NCI-H146 (cell line): Measurements from ENCODE around the gene MAD2L2.

Source experiments
- DNase-seq: peaks from one replicate; lab custom pipeline; 2025; lab: John Stamatoyannopoulos, UW

The MAD2L2 gene

GRCh38 chr1:11653101-11653860, 27.7 kb downstream of the MAD2L2 start:
- DNase-seq, result no peak

GRCh38 chr1:11652203-11652780, 28.7 kb downstream of the MAD2L2 start:
- DNase-seq, result no peak

GRCh38 chr1:11651017-11651416, 29.9 kb downstream of the MAD2L2 start:
- DNase-seq, result no peak

GRCh38 chr1:11650331-11650991, 30.5 kb downstream of the MAD2L2 start:
- DNase-seq, result peak; percentile 79

GRCh38 chr1:11649624-11650330, 31.2 kb downstream of the MAD2L2 start:
- DNase-seq, result no peak

DNA sequence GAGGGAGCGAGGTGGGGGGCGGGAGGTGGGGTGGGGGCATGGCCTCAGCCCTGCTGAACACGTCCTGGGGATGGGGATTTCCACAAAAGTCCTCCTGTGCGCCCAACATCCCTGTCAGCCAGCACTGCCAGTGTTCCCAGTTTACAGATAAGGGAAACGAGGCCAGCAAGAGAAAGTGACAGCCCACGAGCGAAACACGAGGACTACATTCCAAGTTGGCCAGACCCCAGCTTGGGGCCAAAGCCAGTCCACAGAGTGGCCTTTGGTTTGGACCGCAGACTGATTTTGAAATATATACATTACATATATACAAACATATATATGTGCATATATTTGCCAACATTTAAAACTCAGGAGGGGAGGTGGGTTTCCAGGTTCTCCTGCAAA, 31.7 kb downstream of the MAD2L2 start:
- DNase-seq, result no peak

GRCh38 chr1:11648732-11649158, 32.2 kb downstream of the MAD2L2 start:
- DNase-seq, result no peak

DNA sequence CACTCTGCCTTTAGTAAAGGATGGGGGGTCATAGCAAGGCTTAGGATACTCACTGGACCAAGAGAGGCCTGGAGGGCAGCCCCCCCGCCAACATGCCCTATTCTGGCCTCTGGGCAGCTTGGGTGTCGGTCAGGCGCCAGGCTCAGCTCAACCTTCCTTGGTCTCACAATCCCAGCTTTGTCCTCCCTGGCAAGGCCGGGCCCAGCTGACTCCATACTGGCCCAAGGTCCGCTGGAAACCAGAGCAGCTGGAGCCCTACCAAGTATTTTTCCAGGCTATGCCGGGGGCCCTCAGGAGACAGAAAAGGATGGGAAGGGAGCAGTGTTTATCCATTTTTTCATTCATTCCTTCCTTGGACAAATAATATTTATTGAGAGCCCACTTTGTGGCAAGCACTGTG, 32.9 kb downstream of the MAD2L2 start:
- DNase-seq, result no peak

DNA sequence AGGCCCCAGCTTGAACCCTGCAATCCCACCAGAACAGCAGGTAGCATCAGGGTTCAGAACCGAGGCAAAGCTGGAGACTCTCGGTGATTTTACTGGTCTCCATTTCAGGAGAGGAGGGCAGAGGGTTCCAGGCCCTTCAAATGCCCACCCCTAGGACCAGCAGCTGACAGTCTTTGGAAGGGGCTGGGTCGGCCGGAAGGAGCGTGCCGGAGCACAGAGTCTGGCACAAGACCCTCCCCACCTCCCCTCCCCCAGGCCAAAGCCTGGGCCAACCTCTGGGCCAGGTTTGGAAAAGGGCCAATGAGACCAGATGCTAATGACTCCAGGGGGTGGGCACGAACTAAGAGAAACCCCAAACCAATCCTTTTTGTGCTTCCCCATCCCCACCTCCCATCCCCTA, 33.6 kb downstream of the MAD2L2 start:
- DNase-seq, result no peak

- no peak for DNase-seq
Measured at GRCh38 chr1:11646317-11646716, 34.6 kb downstream of the MAD2L2 start.

GRCh38 chr1:11645670-11646265, 35.2 kb downstream of the MAD2L2 start:
- DNase-seq, result peak; percentile 71

DNA sequence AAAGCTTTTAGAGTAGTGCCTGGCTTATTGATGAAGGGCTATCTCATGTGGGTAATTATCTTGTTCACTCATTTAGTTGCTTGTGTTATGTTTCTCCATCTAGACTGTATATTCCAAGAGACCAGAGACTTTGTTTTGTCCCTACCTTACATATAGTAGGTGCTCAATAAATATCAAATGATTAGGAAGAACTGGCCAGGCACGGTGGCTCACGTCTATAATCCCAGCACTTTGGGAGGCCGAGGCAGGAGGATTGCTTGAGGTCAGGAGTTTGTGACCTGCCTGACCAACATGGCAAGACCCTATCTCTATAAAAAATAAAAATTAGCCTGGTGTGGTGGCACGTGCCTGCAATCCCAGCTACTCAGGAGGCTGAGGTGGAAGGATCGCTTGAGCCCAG, 35.7 kb downstream of the MAD2L2 start:
- DNase-seq, result no peak

GRCh38 chr1:11643782-11644181, 37.2 kb downstream of the MAD2L2 start:
- no peak for DNase-seq

- DNase-seq, result peak; percentile 47
Measured at GRCh38 chr1:11642418-11643017, 38.4 kb downstream of the MAD2L2 start.

GRCh38 chr1:11641776-11642305, 39.1 kb downstream of the MAD2L2 start:
- DNase-seq, result no peak

GRCh38 chr1:11640944-11641343, 40.0 kb downstream of the MAD2L2 start:
- DNase-seq, result no peak

GRCh38 chr1:11640101-11640500, 40.8 kb downstream of the MAD2L2 start:
- no peak for DNase-seq

- DNase-seq, result no peak
Measured at GRCh38 chr1:11639372-11639771, 41.6 kb downstream of the MAD2L2 start.

DNA sequence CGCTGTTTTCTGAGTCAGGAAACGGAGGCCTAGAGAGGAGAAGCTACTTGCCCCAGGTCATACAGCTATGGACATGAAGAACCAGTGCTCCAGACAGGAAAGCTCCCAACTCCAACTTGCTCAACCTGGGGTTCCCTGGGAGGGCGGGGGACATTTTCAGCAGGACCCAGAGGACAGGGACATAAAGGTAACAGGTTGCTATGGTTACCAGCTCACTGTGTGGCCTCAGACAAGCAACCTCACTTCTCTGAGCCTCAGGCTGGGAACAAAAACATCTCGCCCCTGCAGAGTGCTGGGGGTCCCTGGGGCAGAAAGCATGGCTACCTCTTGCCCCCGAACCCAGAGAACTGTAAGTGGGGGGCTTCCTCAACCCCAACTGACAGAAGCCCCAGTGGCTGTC, 42.8 kb downstream of the MAD2L2 start:
- DNase-seq, result no peak

- DNase-seq, result no peak
Measured at GRCh38 chr1:11634365-11635192, 46.4 kb downstream of the MAD2L2 start.
